Thyroid gland (tissue), 4 donors: ENCODE data around the gene GRIP1.

Experiments
- POLR2A ChIP-seq, 2 donors: fragments of 450-650 bp; IDR thresholded peaks; one replicate each; pipeline ENCODE4 v1.6.1; 2017; ENCODE audit warnings: antibody characterized with exemption in 2 of 2, mild to moderate bottlenecking in 2 of 2, moderate library complexity in 1 of 2
- TF ChIP-seq, protein P1 (sequence below), 6 experiments: fragments of 200-600 bp in 3 of 6; fragments of 450-650 bp in 3 of 6; sonication (generic) in 3 of 6; IDR thresholded peaks; one replicate each; pipeline ENCODE4 v1.5.1; 2016 to 2019; ENCODE audit warnings: antibody characterized with exemption in 6 of 6, mild to moderate bottlenecking in 2 of 6, inconsistent platforms in 1 of 6, moderate library complexity in 1 of 6

- TF ChIP-seq, protein P1, sequence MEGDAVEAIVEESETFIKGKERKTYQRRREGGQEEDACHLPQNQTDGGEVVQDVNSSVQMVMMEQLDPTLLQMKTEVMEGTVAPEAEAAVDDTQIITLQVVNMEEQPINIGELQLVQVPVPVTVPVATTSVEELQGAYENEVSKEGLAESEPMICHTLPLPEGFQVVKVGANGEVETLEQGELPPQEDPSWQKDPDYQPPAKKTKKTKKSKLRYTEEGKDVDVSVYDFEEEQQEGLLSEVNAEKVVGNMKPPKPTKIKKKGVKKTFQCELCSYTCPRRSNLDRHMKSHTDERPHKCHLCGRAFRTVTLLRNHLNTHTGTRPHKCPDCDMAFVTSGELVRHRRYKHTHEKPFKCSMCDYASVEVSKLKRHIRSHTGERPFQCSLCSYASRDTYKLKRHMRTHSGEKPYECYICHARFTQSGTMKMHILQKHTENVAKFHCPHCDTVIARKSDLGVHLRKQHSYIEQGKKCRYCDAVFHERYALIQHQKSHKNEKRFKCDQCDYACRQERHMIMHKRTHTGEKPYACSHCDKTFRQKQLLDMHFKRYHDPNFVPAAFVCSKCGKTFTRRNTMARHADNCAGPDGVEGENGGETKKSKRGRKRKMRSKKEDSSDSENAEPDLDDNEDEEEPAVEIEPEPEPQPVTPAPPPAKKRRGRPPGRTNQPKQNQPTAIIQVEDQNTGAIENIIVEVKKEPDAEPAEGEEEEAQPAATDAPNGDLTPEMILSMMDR (IDR thresholded peaks at IDR 0.05): no peak
- no peak for TF ChIP-seq POLR2A (IDR thresholded peaks at IDR 0.05)
These were observed 35.8 kb upstream of the GRIP1 start for GRCh38 chr12:66714709-66715108.
